Ascending aorta (tissue), 2 donors: ENCODE data around the gene OR10A7. TPM values are rescaled to one million over a fixed set of nuclear protein-coding genes. Genes with fewer than 3 reads are reported as not detected.
"Not testable (repeated sequence)": the region's sequence is repeated elsewhere in the genome, so short reads cannot be mapped to it uniquely, and the experiment has no call there.

Experiments used
- DNase-seq, 2 donors: peaks; one replicate each; pipeline ENCODE4 v3.0.0-alpha.2; 2019; ENCODE audit warnings: low spot score in 2 of 2
- H3K27ac ChIP-seq, 2 donors: fragments of 200-600 bp; sonication (generic); one replicate each; pipeline ENCODE4 v1.5.1; 2016 to 2017; ENCODE audit warnings: mild to moderate bottlenecking in 1 of 2
- H3K27me3 ChIP-seq: fragments of 200-600 bp; sonication (generic); one replicate; pipeline ENCODE4 v1.5.1; 2017
- H3K36me3 ChIP-seq, 2 donors: fragments of 200-600 bp; sonication (generic); one replicate each; pipeline ENCODE4 v1.5.1; 2016
- H3K4me1 ChIP-seq, 2 donors: fragments of 200-600 bp; sonication (generic); one replicate each; pipeline ENCODE4 v1.5.1; 2016 to 2017; ENCODE audit warnings: mild to moderate bottlenecking in 1 of 2
- H3K4me3 ChIP-seq, 2 donors: fragments of 200-600 bp; sonication (generic); one replicate each; pipeline ENCODE4 v1.5.1; 2016 to 2017; ENCODE audit warnings: mild to moderate bottlenecking in 1 of 2
- H3K9me3 ChIP-seq, 2 donors: fragments of 200-600 bp; sonication (generic); one replicate each; pipeline ENCODE4 v1.5.1; 2016
- CTCF ChIP-seq, 3 experiments: fragments of 200-600 bp in 2 of 3; fragments of 450-650 bp in 1 of 3; sonication (generic) in 2 of 3; IDR thresholded peaks; one replicate each; pipeline ENCODE4 v1.5.1; 2016 to 2019; ENCODE audit warnings: antibody characterized with exemption in 3 of 3, mild to moderate bottlenecking in 1 of 3, moderate library complexity in 1 of 3
- intact Hi-C: fragments of 100-400 bp; cut with DNase I; formaldehyde crosslinking; loops from one replicate; pipeline ENCODE4 v1.15.1; 2023
- total RNA-seq: library from RNA; depleted of rRNA; stranded (reverse); fragments of >200 nt; gene quantifications from one replicate; pipeline ENCODE4 v1.1.0, GENCODE V29; 2016

OR10A7 gene
- not detected for total RNA-seq

DNA sequence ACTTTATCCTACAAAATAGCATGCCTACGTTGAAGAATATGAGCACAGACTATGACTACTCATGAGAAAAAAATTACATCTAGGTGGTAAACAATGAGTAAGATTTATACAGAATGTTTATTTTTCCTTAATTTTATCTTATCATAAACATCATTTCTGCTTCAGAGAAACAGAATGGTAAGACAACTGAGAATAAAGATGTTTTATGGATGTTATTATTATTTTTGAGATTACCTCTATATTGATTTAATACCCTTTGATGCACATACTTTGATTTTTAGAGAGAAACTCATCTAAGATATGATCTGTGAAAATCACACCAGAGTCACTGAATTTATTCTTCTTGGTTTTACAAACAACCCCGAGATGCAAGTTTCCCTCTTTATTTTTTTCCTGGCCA lies at the start of gene OR10A7:
Gene OR10A7, plus strand, starts transcription at position 301 of the 400 bp plus-strand sequence. Its CDS starts 0 bp downstream, at position 301.
- intact Hi-C loops, result no loop called here
- TF ChIP-seq CTCF (IDR thresholded peaks at IDR 0.05), result no peak
- Histone ChIP-seq H3K4me3 (no peak within 1 kb of the TSS), H3K36me3 (no peaks in the 10 kb centered on the region), H3K4me1 (no peaks in the 10 kb centered on the region), H3K27ac (no peak within 1 kb of the TSS), H3K9me3 (no peaks in the 10 kb centered on the region), H3K27me3 (no peaks in the 10 kb centered on the region)
- no peak for DNase-seq

DNA sequence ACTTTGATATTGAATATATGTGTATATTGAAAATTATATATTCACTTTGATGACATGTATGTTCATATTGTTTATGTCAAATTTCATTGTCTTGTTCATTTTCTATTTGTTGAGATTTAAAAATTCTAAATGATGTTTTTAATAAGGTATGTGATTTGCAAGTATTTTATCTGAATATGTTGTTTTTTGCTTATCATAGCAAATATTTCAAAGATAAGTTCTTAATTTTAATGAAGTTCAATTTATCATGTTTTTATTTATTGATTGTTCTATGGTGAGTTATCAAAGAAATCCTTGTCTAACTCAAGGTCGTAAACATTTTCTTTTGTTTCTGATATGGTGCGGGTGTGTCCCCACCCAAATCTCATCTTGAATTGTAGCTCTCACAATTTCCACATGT lies 49.4 kb upstream of the OR10A7 start:
- Histone ChIP-seq H3K4me3 (no peak overlapping the region), H3K9me3 (no peaks in the 10 kb centered on the region), H3K27ac (no peak overlapping the region), H3K27me3 (no peaks in the 10 kb centered on the region), H3K36me3 (no peaks in the 10 kb centered on the region), H3K4me1 (no peaks in the 10 kb centered on the region)
- no peak for DNase-seq
- intact Hi-C loops, result no loop called here
- TF ChIP-seq CTCF (IDR thresholded peaks at IDR 0.05), result no peak

- not testable (repeated sequence) for H3K36me3 ChIP-seq
Observed at GRCh38 chr12:55171846-55172245, 49.0 kb upstream of the OR10A7 start.

DNA sequence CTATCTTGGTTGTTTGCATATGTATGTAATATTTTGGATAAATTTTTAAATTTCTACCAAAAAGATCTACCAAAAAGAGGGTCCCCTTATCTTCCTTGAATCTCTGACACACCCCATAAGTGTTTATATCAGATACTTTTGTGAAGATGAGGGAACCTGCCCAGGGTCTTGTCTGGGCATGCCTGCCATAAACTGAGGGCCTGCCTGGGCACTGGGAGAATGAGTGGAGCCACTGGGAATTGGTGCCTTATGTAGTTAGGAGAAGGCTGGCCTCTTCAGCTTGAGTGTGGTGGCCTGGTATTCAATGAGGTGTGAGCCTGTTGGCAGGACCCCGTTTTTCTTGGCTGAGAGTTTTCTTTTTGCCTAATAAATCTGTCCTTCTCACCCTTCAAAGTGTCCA lies 48.1 kb upstream of the OR10A7 start:
- H3K27me3 ChIP-seq, result no peaks in the 10 kb centered on the region
- intact Hi-C loops, result no loop called here
- no peak overlapping the region for H3K27ac ChIP-seq
- DNase-seq, result no peak
- H3K36me3 ChIP-seq, result no peaks in the 10 kb centered on the region
- no peaks in the 10 kb centered on the region for H3K9me3 ChIP-seq
- no peak overlapping the region for H3K4me3 ChIP-seq
- H3K4me1 ChIP-seq, result no peaks in the 10 kb centered on the region
- no peak for TF ChIP-seq CTCF (IDR thresholded peaks at IDR 0.05)

More at GRCh38 chr12:55171846-55172245, 49.0 kb upstream of the OR10A7 start:
- H3K4me1 ChIP-seq, H3K27ac ChIP-seq, H3K4me3 ChIP-seq, H3K27me3 ChIP-seq, intact Hi-C loops, H3K9me3 ChIP-seq, DNase-seq: not testable (repeated sequence)

DNA sequence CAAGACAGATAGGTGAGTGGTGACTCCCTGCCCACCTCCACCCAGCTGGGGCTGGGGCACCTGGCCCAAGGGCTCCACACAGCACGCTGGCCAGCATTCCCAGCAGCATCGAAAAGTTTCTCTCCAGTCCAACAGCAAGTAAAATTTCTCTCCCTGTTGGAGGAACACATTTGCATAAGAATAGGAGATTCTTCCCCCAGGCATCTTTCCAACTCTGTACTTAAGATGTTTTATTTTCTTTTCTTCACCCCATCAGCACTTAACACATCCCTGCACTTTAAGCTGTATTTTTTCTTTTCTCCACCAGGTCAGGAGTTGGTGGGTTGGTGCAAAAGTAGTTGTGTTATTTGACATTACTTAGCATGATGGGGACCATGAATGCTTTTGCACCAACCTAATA lies 47.4 kb upstream of the OR10A7 start:
- TF ChIP-seq CTCF (IDR thresholded peaks at IDR 0.05), result no peak
- DNase-seq, result no peak

GRCh38 chr12:55188573-55188972 lies 32.3 kb upstream of the OR10A7 start:
- Histone ChIP-seq H3K4me3 (no peak overlapping the region), H3K9me3 (no peaks in the 10 kb centered on the region), H3K27ac (no peak overlapping the region), H3K27me3 (no peaks in the 10 kb centered on the region), H3K36me3 (no peaks in the 10 kb centered on the region), H3K4me1 (no peaks in the 10 kb centered on the region)
- no peak for DNase-seq
- intact Hi-C loops, result no loop called here
- TF ChIP-seq CTCF (IDR thresholded peaks at IDR 0.05), result no peak

More for the DNA sequence above, 47.4 kb upstream of the OR10A7 start:
- H3K27me3 ChIP-seq, result no peaks in the 10 kb centered on the region
- H3K27ac ChIP-seq, result no peak overlapping the region
- intact Hi-C loops, result no loop called here
- H3K4me1 ChIP-seq, result no peaks in the 10 kb centered on the region
- H3K4me3 ChIP-seq, result no peak overlapping the region
- no peaks in the 10 kb centered on the region for H3K36me3 ChIP-seq
- H3K9me3 ChIP-seq, result no peaks in the 10 kb centered on the region
